HG02588 (cell line): Measurements from ENCODE around the gene CRISP1.
"Not testable (repeated sequence)": the region's sequence is repeated elsewhere in the genome, so short reads cannot be mapped to it uniquely, and the experiment has no call there.

Experiments
- ATAC-seq: cut with Tn5 transposase; IDR thresholded peaks from one replicate; pipeline ENCODE4 v1.9.1; 2021; ENCODE audit warnings: mild to moderate bottlenecking, moderate library complexity; ENCODE audit not compliant: unreplicated experiment

Gene CRISP1

DNA sequence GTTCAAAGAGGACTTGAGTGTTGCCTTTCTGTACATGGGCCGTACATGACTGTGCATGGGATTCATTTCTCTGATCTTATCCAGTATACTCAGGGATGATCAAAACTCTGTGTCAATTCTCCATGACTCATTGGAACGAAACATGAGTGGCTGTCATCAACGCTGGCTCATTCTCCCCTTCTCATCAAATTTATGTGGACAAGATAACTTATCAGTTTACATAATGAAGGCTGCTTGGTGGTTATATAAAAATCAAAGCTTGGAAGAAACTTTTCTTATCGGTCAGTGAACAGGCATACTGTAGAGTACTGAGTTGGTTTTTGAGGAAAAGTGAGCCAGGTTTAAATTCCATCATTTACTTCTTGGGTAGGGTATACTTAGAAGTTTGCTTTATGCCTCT lies 24.9 kb downstream of the CRISP1 start:
- no peak for ATAC-seq

GRCh38 chr6:49839957-49840356 lies 26.4 kb downstream of the CRISP1 start:
- ATAC-seq = no peak

DNA sequence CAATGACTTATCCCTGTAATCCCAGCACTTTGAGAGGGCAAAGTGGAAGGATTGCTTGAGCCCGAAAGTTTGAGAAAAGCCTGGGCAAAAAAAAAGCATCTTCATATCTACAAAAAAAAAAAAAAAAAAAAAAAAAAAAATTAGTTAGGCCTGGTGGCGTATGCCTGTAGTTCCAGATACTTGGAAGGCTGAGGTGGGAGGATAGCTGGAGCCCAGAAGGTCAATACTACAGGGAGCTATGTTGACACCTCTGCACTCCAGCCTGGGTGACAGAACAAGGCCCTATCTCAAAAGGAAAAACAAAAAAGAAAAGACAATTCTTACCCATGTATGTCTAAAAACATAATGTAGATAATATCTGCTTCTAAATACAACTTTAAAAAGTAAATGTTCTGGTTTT lies 27.2 kb downstream of the CRISP1 start:
- no peak for ATAC-seq

GRCh38 chr6:49835140-49835539 lies 31.2 kb downstream of the CRISP1 start:
- no peak for ATAC-seq

DNA sequence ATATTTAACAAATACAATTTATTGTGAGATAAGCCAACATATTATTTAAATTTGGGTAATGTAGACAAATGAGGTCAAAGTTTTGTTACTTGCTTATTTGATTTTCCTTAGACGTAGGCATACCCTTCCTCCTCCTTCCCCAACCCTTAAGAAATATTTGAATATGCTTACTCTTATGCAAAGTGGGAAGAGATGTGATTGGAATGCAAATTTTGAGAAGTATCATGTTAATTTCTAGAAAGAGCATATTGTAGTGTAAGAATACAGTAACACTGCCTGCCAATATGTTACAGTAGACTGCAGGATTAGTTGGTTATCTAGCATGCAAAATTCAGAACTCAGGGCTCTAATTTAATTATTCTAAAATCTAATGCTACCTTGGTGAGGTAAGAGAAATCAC lies 32.9 kb downstream of the CRISP1 start:
- no peak for ATAC-seq

GRCh38 chr6:49826743-49827406 lies 39.5 kb downstream of the CRISP1 start:
- peak; percentile 95 for ATAC-seq

- no peak for ATAC-seq
Measured at GRCh38 chr6:49815166-49815565, 51.2 kb downstream of the CRISP1 start.

GRCh38 chr6:49813248-49813647 lies 53.1 kb downstream of the CRISP1 start:
- no peak for ATAC-seq

DNA sequence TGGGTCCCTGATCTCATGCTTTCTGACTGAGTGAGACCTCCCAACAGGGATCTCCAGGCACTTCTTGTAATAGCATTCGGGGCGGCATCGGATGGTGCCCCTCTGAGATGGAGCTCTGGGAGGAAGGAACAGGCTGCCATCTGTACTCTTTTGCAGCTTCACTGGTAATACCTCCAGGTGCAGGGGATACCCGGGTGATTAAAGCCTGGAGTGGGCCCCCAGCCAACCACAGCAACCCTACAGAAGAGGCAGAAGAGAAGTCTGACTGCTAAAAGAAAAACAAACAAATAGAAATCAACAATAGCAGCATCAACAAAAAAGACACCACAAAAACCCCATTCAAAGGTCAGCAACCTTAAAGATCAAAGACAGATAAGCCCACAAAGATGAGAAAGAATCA lies 60.2 kb downstream of the CRISP1 start:
- no peak for ATAC-seq

GRCh38 chr6:49805246-49805645 lies 61.1 kb downstream of the CRISP1 start:
- ATAC-seq = no peak

GRCh38 chr6:49801525-49801924 lies 64.8 kb downstream of the CRISP1 start:
- ATAC-seq = no peak

- no peak for ATAC-seq
Measured at GRCh38 chr6:49799090-49799489, 67.2 kb downstream of the CRISP1 start.

GRCh38 chr6:49796842-49797455 lies 69.4 kb downstream of the CRISP1 start:
- ATAC-seq = not testable (repeated sequence)

GRCh38 chr6:49790341-49790740 lies 76.0 kb downstream of the CRISP1 start:
- no peak for ATAC-seq

GRCh38 chr6:49787176-49787575 lies 79.2 kb downstream of the CRISP1 start, which contains the start of gene PGK2:
Gene PGK2 (minus strand): TSS chr6:49787285. CDS start chr6:49787187, 98 bp downstream.
- no peak for ATAC-seq

DNA sequence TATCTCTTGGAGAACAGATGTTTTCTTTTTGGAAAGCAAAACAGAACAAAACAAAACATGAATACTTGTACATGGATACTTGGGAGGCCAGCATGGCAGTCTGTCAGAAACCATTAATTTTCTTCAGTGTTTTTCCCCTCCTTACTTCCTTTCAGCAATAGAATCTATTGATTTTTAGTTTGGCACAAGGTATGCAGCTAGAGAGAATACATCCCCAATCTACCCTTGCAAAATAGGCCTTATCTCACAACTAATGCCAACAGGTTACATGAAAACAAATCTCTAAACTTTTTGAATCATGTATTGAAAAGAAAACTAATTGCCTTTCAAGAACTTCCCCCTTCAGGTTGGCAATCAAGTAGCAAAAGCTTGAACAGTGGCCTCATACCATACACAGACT lies 82.1 kb downstream of the CRISP1 start:
- ATAC-seq = no peak
